Measurements from ENCODE around the gene ANXA1. TPM values are rescaled to one million over a fixed set of nuclear protein-coding genes. Genes with fewer than 3 reads are reported as not detected.

Gene ANXA1
- total RNA-seq, 2 donors from 2014 or later, result 0.82 to 8.9 TPM

DNA sequence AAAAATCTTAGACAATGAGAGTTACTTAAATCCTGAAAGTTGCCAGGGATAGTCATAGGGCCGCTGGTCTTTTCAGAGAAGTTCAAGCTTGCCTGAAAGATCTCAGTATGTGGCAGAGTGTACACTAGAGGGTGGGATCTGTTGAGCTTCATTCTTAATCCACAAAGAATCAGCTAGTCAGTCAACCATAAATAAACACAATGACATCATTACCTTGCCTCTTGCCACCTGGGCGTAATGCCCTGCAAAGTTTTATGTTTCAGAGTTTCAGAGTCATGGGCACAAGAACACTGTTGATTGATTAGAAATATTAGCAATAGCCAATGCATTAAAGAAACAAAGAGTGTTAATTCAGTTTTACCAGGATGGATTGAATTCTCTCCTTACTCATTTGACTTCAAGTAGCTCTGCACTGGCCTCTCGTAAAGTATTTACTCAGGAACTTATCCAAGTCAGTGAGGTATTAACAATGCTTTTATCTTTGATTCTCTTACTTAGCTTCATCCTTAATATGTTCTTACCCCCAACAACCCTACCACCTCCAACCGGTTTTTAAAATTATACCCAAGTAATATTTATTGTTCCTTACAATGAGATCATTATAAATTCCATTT, 14.3 kb upstream of the ANXA1 start:
- Mint-ChIP-seq H3K36me3 (ENCODE audit: low read depth) (peaks cover 2% of the 10 kb centered on the region), H3K4me3 (no peak overlapping the region), H3K4me1 (peaks cover 26% of the 10 kb centered on the region), H3K9me3 (peaks cover 6% of the 10 kb centered on the region), H3K27ac (no peak overlapping the region), H3K27me3 (ENCODE audit: insufficient read depth) (no peaks in the 10 kb centered on the region)
- 67 to 78% methylated on average over 1 to 4 of the region's 4 CpGs for WGBS, 2 experiments (ENCODE audit: insufficient coverage in 1 of 2, insufficient read length in 1 of 2)
- H3K4me1 ChIP-seq (ENCODE audit: control insufficient read depth, insufficient read depth, low read length), result no peaks in the 10 kb centered on the region
- H3K9me3 ChIP-seq (ENCODE audit: control insufficient read depth, low read length), result no peaks in the 10 kb centered on the region
- H3K27me3 ChIP-seq (ENCODE audit: control insufficient read depth, insufficient read depth, low read length, poor library complexity, severe bottlenecking), result no peaks in the 10 kb centered on the region
- TF ChIP-seq, protein P1, sequence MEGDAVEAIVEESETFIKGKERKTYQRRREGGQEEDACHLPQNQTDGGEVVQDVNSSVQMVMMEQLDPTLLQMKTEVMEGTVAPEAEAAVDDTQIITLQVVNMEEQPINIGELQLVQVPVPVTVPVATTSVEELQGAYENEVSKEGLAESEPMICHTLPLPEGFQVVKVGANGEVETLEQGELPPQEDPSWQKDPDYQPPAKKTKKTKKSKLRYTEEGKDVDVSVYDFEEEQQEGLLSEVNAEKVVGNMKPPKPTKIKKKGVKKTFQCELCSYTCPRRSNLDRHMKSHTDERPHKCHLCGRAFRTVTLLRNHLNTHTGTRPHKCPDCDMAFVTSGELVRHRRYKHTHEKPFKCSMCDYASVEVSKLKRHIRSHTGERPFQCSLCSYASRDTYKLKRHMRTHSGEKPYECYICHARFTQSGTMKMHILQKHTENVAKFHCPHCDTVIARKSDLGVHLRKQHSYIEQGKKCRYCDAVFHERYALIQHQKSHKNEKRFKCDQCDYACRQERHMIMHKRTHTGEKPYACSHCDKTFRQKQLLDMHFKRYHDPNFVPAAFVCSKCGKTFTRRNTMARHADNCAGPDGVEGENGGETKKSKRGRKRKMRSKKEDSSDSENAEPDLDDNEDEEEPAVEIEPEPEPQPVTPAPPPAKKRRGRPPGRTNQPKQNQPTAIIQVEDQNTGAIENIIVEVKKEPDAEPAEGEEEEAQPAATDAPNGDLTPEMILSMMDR (conservative IDR thresholded peaks at IDR 0.05), result no peak
- H3K36me3 ChIP-seq (ENCODE audit: control insufficient read depth, insufficient read depth, low read length), result no peaks in the 10 kb centered on the region
- H3K27ac ChIP-seq (ENCODE audit: low read depth, low read length), result no peak overlapping the region
- DNase-seq, result no peak
- no peak overlapping the region for H3K9ac ChIP-seq (ENCODE audit: extremely low read depth, low read length, poor library complexity, severe bottlenecking)
- H3K4me3 ChIP-seq (ENCODE audit: low read length), result no peak overlapping the region

DNA sequence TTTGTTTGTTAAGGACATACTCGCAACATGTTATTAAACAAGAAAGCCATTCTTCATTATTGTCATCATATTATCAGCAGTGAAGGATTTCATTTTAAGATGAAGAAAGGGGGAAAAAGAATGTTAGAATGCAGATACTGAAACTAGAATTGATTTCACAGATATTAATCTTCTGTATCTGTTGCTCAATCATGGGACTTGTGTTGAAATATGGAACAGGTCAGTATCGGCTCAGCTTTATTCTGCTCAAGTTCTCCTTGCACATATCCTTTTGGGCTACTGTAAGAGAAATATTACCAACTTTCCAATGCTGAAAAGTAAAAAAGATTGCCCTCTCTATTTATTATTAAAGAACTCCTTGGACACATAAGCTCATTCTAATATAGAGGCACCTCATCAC, 13.8 kb upstream of the ANXA1 start:
- no peak for DNase-seq
- Histone ChIP-seq H3K4me3 (ENCODE audit: low read length) (no peak overlapping the region), H3K9ac (ENCODE audit: extremely low read depth, low read length, poor library complexity, severe bottlenecking) (no peak overlapping the region), H3K27ac (ENCODE audit: low read depth, low read length) (no peak overlapping the region), H3K27me3 (ENCODE audit: control insufficient read depth, insufficient read depth, low read length, poor library complexity, severe bottlenecking) (no peaks in the 10 kb centered on the region), H3K4me1 (ENCODE audit: control insufficient read depth, insufficient read depth, low read length) (no peaks in the 10 kb centered on the region), H3K9me3 (ENCODE audit: control insufficient read depth, low read length) (no peaks in the 10 kb centered on the region), H3K36me3 (ENCODE audit: control insufficient read depth, insufficient read depth, low read length) (no peaks in the 10 kb centered on the region)
- H3K9me3 Mint-ChIP-seq, result peaks cover 7% of the 10 kb centered on the region
- WGBS, 2 experiments (ENCODE audit: insufficient coverage in 1 of 2, insufficient read length in 1 of 2), result 100% methylated on average over 1 to 2 of the region's 2 CpGs
- peaks cover 24% of the 10 kb centered on the region for H3K4me1 Mint-ChIP-seq
- H3K36me3 Mint-ChIP-seq (ENCODE audit: low read depth), result peaks cover 2% of the 10 kb centered on the region
- no peak overlapping the region for H3K4me3 Mint-ChIP-seq
- H3K27ac Mint-ChIP-seq, result no peak overlapping the region
- TF ChIP-seq, protein P1 (conservative IDR thresholded peaks at IDR 0.05), result no peak
- no peaks in the 10 kb centered on the region for H3K27me3 Mint-ChIP-seq (ENCODE audit: insufficient read depth)

- no peaks in the 10 kb centered on the region for H3K9me3 ChIP-seq (ENCODE audit: control insufficient read depth, low read length)
- H3K4me1 ChIP-seq (ENCODE audit: control insufficient read depth, insufficient read depth, low read length), result no peaks in the 10 kb centered on the region
- H3K27me3 ChIP-seq (ENCODE audit: control insufficient read depth, insufficient read depth, low read length, poor library complexity, severe bottlenecking), result no peaks in the 10 kb centered on the region
- WGBS, 2 experiments (ENCODE audit: insufficient coverage in 1 of 2, insufficient read length in 1 of 2), result 83% methylated on average over 2 of the region's 2 CpGs; no CpG with 5 or more reads in 1 of the 2 experiments
- no peak overlapping the region for H3K27ac ChIP-seq (ENCODE audit: low read depth, low read length)
- Mint-ChIP-seq H3K4me3 (no peak overlapping the region), H3K27me3 (ENCODE audit: insufficient read depth) (no peaks in the 10 kb centered on the region), H3K4me1 (peaks cover 24% of the 10 kb centered on the region), H3K36me3 (ENCODE audit: low read depth) (peaks cover 2% of the 10 kb centered on the region), H3K9me3 (peaks cover 7% of the 10 kb centered on the region), H3K27ac (no peak overlapping the region)
- no peak overlapping the region for H3K4me3 ChIP-seq (ENCODE audit: low read length)
- no peaks in the 10 kb centered on the region for H3K36me3 ChIP-seq (ENCODE audit: control insufficient read depth, insufficient read depth, low read length)
- H3K9ac ChIP-seq (ENCODE audit: extremely low read depth, low read length, poor library complexity, severe bottlenecking), result no peak overlapping the region
- DNase-seq, result no peak
- TF ChIP-seq, protein P1 (conservative IDR thresholded peaks at IDR 0.05), result no peak
These were observed 13.1 kb upstream of the ANXA1 start for GRCh38 chr9:73138516-73138915.

Measured in endodermal cell (in vitro differentiated cells).